H1 (cell line): Measurements from ENCODE around the gene CHRNA4. TPM values are rescaled to one million over a fixed set of nuclear protein-coding genes. Genes with fewer than 3 reads are reported as not detected.

Source experiments
- CTCF ChIA-PET: fragments of 300-600 bp; sonication (Branson Sonifier 250); formaldehyde crosslinking; loops from one replicate; lab custom pipeline; 2021; ENCODE audit not compliant: partially characterized antibody; lab: Charles Lee
- POLR2A ChIA-PET: fragments of 300-600 bp; sonication (Branson Sonifier 250); formaldehyde crosslinking; loops from one replicate; lab custom pipeline; 2021; ENCODE audit warnings: inconsistent platforms; ENCODE audit not compliant: partially characterized antibody; lab: Charles Lee
- DNase-seq, 2 experiments: peaks; one replicate each; pipeline versions ENCODE4 v3.0.0 to v3.0.0-alpha.2; 2010 to 2022; ENCODE audit warnings: low spot score in 2 of 2, low read depth in 1 of 2, mixed read lengths in 1 of 2
- FAIRE-seq: peaks from 2 replicates; lab custom pipeline; 2011; peaks lifted over from hg19 to GRCh38; lab: Jason Lieb, UNC
- H2AFZ ChIP-seq: 2 replicates; pipeline ENCODE4 v1.8.1; 2012; ENCODE audit warnings: low read length, inconsistent platforms
- H2AK5ac ChIP-seq: 2 replicates; pipeline ENCODE4 v1.6.1; 2013; ENCODE audit warnings: low read depth, low read length
- H2BK120ac ChIP-seq: replicated peaks from 2 replicates; pipeline ENCODE3; 2013; ENCODE audit warnings: low read depth, low read length, inconsistent platforms
- H2BK12ac ChIP-seq: 2 replicates; pipeline ENCODE4 v1.6.1; 2013; ENCODE audit warnings: low read depth, low read length
- H2BK15ac ChIP-seq: 2 replicates; pipeline ENCODE4 v1.6.1; 2013; ENCODE audit warnings: low read length
- H2BK20ac ChIP-seq: 2 replicates; pipeline ENCODE4 v1.6.1; 2013; ENCODE audit warnings: low read length
- H2BK5ac ChIP-seq: 2 replicates; pipeline ENCODE4 v1.6.1; 2013; ENCODE audit warnings: low read depth, low read length
- H3K14ac ChIP-seq: 2 replicates; pipeline ENCODE4 v1.6.1; 2013; ENCODE audit warnings: inconsistent platforms; ENCODE audit not compliant: insufficient read length
- H3K18ac ChIP-seq: 2 replicates; pipeline ENCODE4 v1.6.1; 2013; ENCODE audit warnings: low read length; ENCODE audit errors: extremely low read depth
- H3K23ac ChIP-seq: 2 replicates; pipeline ENCODE4 v1.6.1; 2013; ENCODE audit warnings: inconsistent platforms; ENCODE audit not compliant: insufficient read length
- H3K23me2 ChIP-seq: 2 replicates; pipeline ENCODE4 v1.6.1; 2013; ENCODE audit warnings: low read depth, low read length
- H3K27ac ChIP-seq: 2 replicates; pipeline ENCODE4 v1.6.1; 2011; ENCODE audit warnings: low read depth, low read length, inconsistent platforms
- H3K27me3 ChIP-seq, 4 experiments: replicated peaks in 1 of 4; 1 replicate in 1 of 4; 2 replicates in 3 of 4; pipeline versions ENCODE4 v1.6.1 to v1.8.1; 2011 to 2013; ENCODE audit warnings: low read length in 3 of 4, mild to moderate bottlenecking in 3 of 4, inconsistent platforms in 2 of 4, mixed read lengths in 2 of 4, moderate library complexity in 1 of 4; ENCODE audit not compliant: control insufficient read depth in 3 of 4, insufficient read depth in 3 of 4; ENCODE audit errors: extremely low read depth in 1 of 4
- H3K36me3 ChIP-seq, 4 experiments: 2 replicates each; pipeline versions ENCODE4 v1.6.1 to v1.8.1; 2011 to 2013; ENCODE audit warnings: mild to moderate bottlenecking in 4 of 4, low read length in 3 of 4, moderate library complexity in 2 of 4, control low read depth in 1 of 4, inconsistent platforms in 1 of 4; ENCODE audit not compliant: insufficient read depth in 4 of 4, control insufficient read depth in 2 of 4
- H3K4ac ChIP-seq: replicated peaks from 2 replicates; pipeline ENCODE3; 2013; ENCODE audit warnings: low read length, low read depth, mixed read lengths, inconsistent platforms; ENCODE audit not compliant: insufficient read length
- H3K4me1 ChIP-seq, 4 experiments: replicated peaks in 1 of 4; 1 replicate in 1 of 4; 2 replicates in 3 of 4; pipeline versions ENCODE4 v1.6.1 to v1.8.1; 2011 to 2013; ENCODE audit warnings: low read length in 3 of 4, inconsistent platforms in 2 of 4, mixed read lengths in 1 of 4; ENCODE audit not compliant: insufficient read depth in 4 of 4, control insufficient read depth in 3 of 4
- H3K4me2 ChIP-seq, 2 experiments: 2 replicates each; pipeline versions ENCODE4 v1.6.1 to v1.8.1; 2011 to 2013; ENCODE audit warnings: low read depth in 2 of 2, low read length in 2 of 2, control low read depth in 1 of 2, inconsistent platforms in 1 of 2, mild to moderate bottlenecking in 1 of 2; ENCODE audit not compliant: insufficient read depth in 1 of 2
- H3K4me3 ChIP-seq, 4 experiments: fragments of 200-600, 300-600 bp in 1 of 4; sonication (generic), shearing (Covaris generic), sonication (Bioruptor Twin) in 1 of 4; 2 replicates each; pipeline versions ENCODE4 v1.5.1 to v1.8.1; 2011 to 2016; ENCODE audit warnings: low read length in 4 of 4, low read depth in 3 of 4, control low read depth in 2 of 4, inconsistent platforms in 2 of 4, mild to moderate bottlenecking in 2 of 4, mixed read lengths in 1 of 4, moderate library complexity in 1 of 4; ENCODE audit not compliant: insufficient read depth in 2 of 4; ENCODE audit errors: extremely low read depth in 1 of 4
- H3K56ac ChIP-seq: replicated peaks from 2 replicates; pipeline ENCODE3; 2013; ENCODE audit warnings: low read depth, mild to moderate bottlenecking, mixed read lengths, low read length, inconsistent platforms; ENCODE audit not compliant: insufficient read length
- H3K79me1 ChIP-seq: 2 replicates; pipeline ENCODE4 v1.6.1; 2013; ENCODE audit warnings: low read depth, low read length, control low read depth
- H3K79me2 ChIP-seq, 2 experiments: 2 replicates each; pipeline versions ENCODE4 v1.6.1 to v1.8.1; 2012 to 2013; ENCODE audit warnings: low read length in 2 of 2, mild to moderate bottlenecking in 2 of 2, inconsistent platforms in 1 of 2; ENCODE audit not compliant: insufficient read depth in 2 of 2, control insufficient read depth in 1 of 2
- H3K9ac ChIP-seq, 4 experiments: replicated peaks in 1 of 4; 1 replicate in 1 of 4; 2 replicates in 3 of 4; pipeline versions ENCODE4 v1.6.1 to v1.8.1; 2011 to 2013; ENCODE audit warnings: low read depth in 3 of 4, low read length in 3 of 4, control low read depth in 2 of 4, mild to moderate bottlenecking in 2 of 4, moderate library complexity in 2 of 4, inconsistent platforms in 1 of 4; ENCODE audit errors: extremely low read depth in 1 of 4
- H3K9me3 ChIP-seq, 2 experiments: 2 replicates each; pipeline versions ENCODE4 v1.6.1 to v1.8.1; 2012 to 2013; ENCODE audit warnings: mild to moderate bottlenecking in 2 of 2, moderate library complexity in 2 of 2, control low read depth in 1 of 2, inconsistent platforms in 1 of 2, low read depth in 1 of 2, low read length in 1 of 2, mixed read lengths in 1 of 2; ENCODE audit not compliant: insufficient read depth in 2 of 2
- H4K20me1 ChIP-seq, 2 experiments: replicated peaks in 1 of 2; 2 replicates each; pipeline versions ENCODE3 to v1.8.1; 2011 to 2013; ENCODE audit warnings: inconsistent platforms in 2 of 2, low read length in 2 of 2, mild to moderate bottlenecking in 1 of 2; ENCODE audit not compliant: insufficient read depth in 2 of 2, control insufficient read depth in 1 of 2
- H4K5ac ChIP-seq: 2 replicates; pipeline ENCODE4 v1.6.1; 2013; ENCODE audit warnings: low read length, low read depth, mixed read lengths, inconsistent platforms; ENCODE audit not compliant: insufficient read length
- H4K8ac ChIP-seq: 2 replicates; pipeline ENCODE4 v1.8.0; 2013; ENCODE audit warnings: mild to moderate bottlenecking, moderate library complexity, low read length, inconsistent platforms; ENCODE audit not compliant: insufficient read depth; ENCODE audit errors: extremely low read depth
- H4K91ac ChIP-seq: replicated peaks from 2 replicates; pipeline ENCODE3; 2013; ENCODE audit warnings: low read length, mixed read lengths, inconsistent platforms; ENCODE audit not compliant: insufficient read length
- BRCA1 ChIP-seq: IDR thresholded peaks from 2 replicates; pipeline ENCODE4 v1.6.1; 2012; ENCODE audit warnings: low read depth, low read length, improper control_type of control experiment
- CHD2 ChIP-seq: IDR thresholded peaks from 2 replicates; pipeline ENCODE4 v1.6.1; 2012; ENCODE audit warnings: low read length, improper control_type of control experiment
- SP4 ChIP-seq: IDR thresholded peaks from 2 replicates; pipeline ENCODE4 v1.6.1; 2012; ENCODE audit warnings: low read length, inconsistent platforms
- SUZ12 ChIP-seq: fragments of 200-600 bp; sonication (generic); IDR thresholded peaks from 2 replicates; pipeline ENCODE4 v1.6.1; 2012; ENCODE audit warnings: mild to moderate bottlenecking, inconsistent platforms, low read length, moderate library complexity, mixed read lengths
- TAF7 ChIP-seq: optimal IDR thresholded peaks from 2 replicates; pipeline ENCODE3; 2011; ENCODE audit warnings: low read depth, mild to moderate bottlenecking, inconsistent platforms, low read length, moderate library complexity, borderline replicate concordance
- WGBS, 2 experiments: shearing (Covaris generic) in 1 of 2; methylation state at CpG; one replicate each; pipeline versions ENCODE4 v1.1.6 to v1.1.7; 2013 to 2015; ENCODE audit warnings: low lambda C conversion rate in 2 of 2, mixed read lengths in 2 of 2, inconsistent platforms in 1 of 2, low coverage in 1 of 2, missing lambda C conversion rate in 1 of 2; ENCODE audit not compliant: insufficient replicate concordance in 2 of 2, insufficient coverage in 1 of 2, insufficient read length in 1 of 2; ENCODE audit errors: extremely low coverage in 1 of 2, missing lambda C conversion rate in 1 of 2; 5-methylcytosine and 5-hydroxymethylcytosine counted together
- polyA plus RNA-seq, 7 experiments: library from polyadenylated mRNA; depleted of rRNA in 3 of 7; stranded (reverse) in 5 of 7; unstranded in 2 of 7; fragments of >200 nt in 5 of 7; fragments of 200-250 nt in 2 of 7; gene quantifications; 1 replicate in 5 of 7; 2 replicates in 1 of 7; 4 replicates in 1 of 7; pipeline versions ENCODE4 v1.2.1 to v1.2.3, GENCODE V29; 2011 to 2013; ENCODE audit warnings: missing spikeins in 2 of 7, mixed read lengths in 2 of 7
- total RNA-seq: library from RNA; stranded (reverse); fragmentation: NEBNext Ultra II Directional; extraction: Animal tissue kit (Norgen Biotek cat#: 25700); gene quantifications from 2 replicates; pipeline ENCODE4 v1.2.1, GENCODE V29; 2021

CHRNA4 gene
- total and polyA plus RNA-seq, 2 of the 8 experiments (the other 6 are each of a cell fraction or from before 2014, with no cell fraction given) = 4.3 to 5.7 TPM

GRCh38 chr20:63335711-63336110, 25.4 kb downstream of the CHRNA4 start:
- H2BK5ac ChIP-seq = no peak overlapping the region; the same call in 1 of the 2 replicates
- no peak overlapping the region for H3K56ac ChIP-seq
- H3K4me2 ChIP-seq = no peak overlapping the region
- H4K8ac ChIP-seq = no peak overlapping the region
- H2AK5ac ChIP-seq = no peak overlapping the region
- H4K20me1 ChIP-seq = peaks cover 0 to 3% of the 10 kb centered on the region in 2 experiments
- H2BK15ac ChIP-seq = no peak overlapping the region
- H3K4me1 ChIP-seq = peaks cover 0 to 2% (median under 1%) of the 10 kb centered on the region in 4 experiments; a peak in 3 of 7 replicates
- H3K14ac ChIP-seq = no peak overlapping the region
- no peak overlapping the region for H4K91ac ChIP-seq
- no peak overlapping the region for H3K9ac ChIP-seq
- H3K23me2 ChIP-seq = no peaks in the 10 kb centered on the region
- H3K4ac ChIP-seq = no peak overlapping the region
- H3K23ac ChIP-seq = no peak overlapping the region
- CTCF ChIA-PET = interaction anchor here (0.8 to 1.6 kb wide), 4 partner anchors 27 to 130 kb away, joined by 3 to 8 read pairs (median 4); no protein-coding TSS in a partner anchor
- POLR2A ChIA-PET = no interaction called here
- peaks cover 0 to 6% (median 0%) of the 10 kb centered on the region in 4 experiments; a peak in 3 of 7 replicates for H3K27me3 ChIP-seq
- no peak overlapping the region for H2BK12ac ChIP-seq
- H2BK20ac ChIP-seq = no peak overlapping the region
- 0 out of 2 replicates have a peak, but pooled peaks cover 2% of the 10 kb centered on the region for H3K79me1 ChIP-seq
- FAIRE-seq (no peak), DNase-seq (no peak)
- H4K5ac ChIP-seq = no peak overlapping the region
- H2AFZ ChIP-seq = no peak overlapping the region
- no peak overlapping the region for H3K27ac ChIP-seq
- H3K9me3 ChIP-seq = peaks cover 10 to 20% of the 10 kb centered on the region in 2 experiments
- 91% methylated on average over 8 of the region's 9 CpGs; no CpG with 5 or more reads in 1 of the 2 experiments for WGBS, 2 experiments
- H3K18ac ChIP-seq = no peak overlapping the region
- TF ChIP-seq SP4 = no peak
- TF ChIP-seq SUZ12 = no peak
- TF ChIP-seq CHD2 = no peak
- TF ChIP-seq TAF7 = no peak
- no peak for TF ChIP-seq BRCA1
- no peak overlapping the region for H3K4me3 ChIP-seq
- no peaks in the 10 kb centered on the region for H3K79me2 ChIP-seq
- H3K36me3 ChIP-seq = no peaks in the 10 kb centered on the region
- H2BK120ac ChIP-seq = no peak overlapping the region
